HG03342 (cell line): ENCODE measurements around the gene CPED1.
"Not testable (repeated sequence)": the region's sequence is repeated elsewhere in the genome, so short reads cannot be mapped to it uniquely, and the experiment has no call there.

Source experiments
- ATAC-seq: cut with Tn5 transposase; IDR thresholded peaks from one replicate; pipeline ENCODE4 v1.9.1; 2021; ENCODE audit warnings: mild to moderate bottlenecking, moderate library complexity; ENCODE audit not compliant: unreplicated experiment

Gene CPED1

GRCh38 chr7:121301446-121302213 lies 313.1 kb downstream of the CPED1 start:
- ATAC-seq: no peak

GRCh38 chr7:121302214-121302745 lies 313.8 kb downstream of the CPED1 start:
- ATAC-seq: peak; percentile 94

- no peak for ATAC-seq
Measured at GRCh38 chr7:121303422-121304101, 315.1 kb downstream of the CPED1 start.

- no peak for ATAC-seq
Measured at GRCh38 chr7:121304102-121304658, 315.7 kb downstream of the CPED1 start.

- ATAC-seq: no peak
Measured at GRCh38 chr7:121305109-121305508, 316.6 kb downstream of the CPED1 start.

GRCh38 chr7:121306565-121306964 lies 318.1 kb downstream of the CPED1 start:
- no peak for ATAC-seq

GRCh38 chr7:121307021-121307574 lies 318.6 kb downstream of the CPED1 start:
- ATAC-seq: no peak

GRCh38 chr7:121313220-121313792 lies 324.8 kb downstream of the CPED1 start:
- ATAC-seq: peak; percentile 4

- ATAC-seq: peak; percentile 89
Measured at GRCh38 chr7:121313793-121314676, 325.5 kb downstream of the CPED1 start.

- ATAC-seq: not testable (repeated sequence)
Measured at GRCh38 chr7:121315170-121315569, 326.7 kb downstream of the CPED1 start.

- no peak for ATAC-seq
Measured at GRCh38 chr7:121322460-121322859, 333.9 kb downstream of the CPED1 start.

- ATAC-seq: no peak
Measured at GRCh38 chr7:121323515-121324302, 335.2 kb downstream of the CPED1 start.

GRCh38 chr7:121327671-121328070 lies 339.2 kb downstream of the CPED1 start:
- no peak for ATAC-seq

GRCh38 chr7:121328508-121329190 lies 340.1 kb downstream of the CPED1 start, which contains the start of gene WNT16:
Gene WNT16 (plus strand): TSS chr7:121329000. CDS start chr7:121329293, 293 bp downstream.
- no peak for ATAC-seq

GRCh38 chr7:121329191-121330052 lies 340.9 kb downstream of the CPED1 start:
- ATAC-seq: peak; percentile 69

GRCh38 chr7:121330053-121330833 lies 341.7 kb downstream of the CPED1 start:
- peak; percentile 45 for ATAC-seq

- no peak for ATAC-seq
Measured at GRCh38 chr7:121331048-121331447, 342.5 kb downstream of the CPED1 start.
